Measurements from ENCODE around the gene DPH7.
"Not testable (repeated sequence)": the region's sequence is repeated elsewhere in the genome, so short reads cannot be mapped to it uniquely, and the experiment has no call there.

- not testable (repeated sequence) for TF ChIP-seq CTCF (IDR thresholded peaks at IDR 0.05; ENCODE audit: poor library complexity); EZH2 (IDR thresholded peaks at IDR 0.05; ENCODE audit: borderline replicate concordance); EZH2phosphoT487 (IDR thresholded peaks at IDR 0.05; ENCODE audit: low read depth, severe bottlenecking, unreplicated experiment)
Measured at GRCh38 chr9:137511126-137511525, 67.6 kb downstream of the DPH7 start.

All from hepatocyte (in vitro differentiated cells).